Lung (tissue), 12 donors: Measurements from ENCODE around the gene FRMD3. TPM values are rescaled to one million over a fixed set of nuclear protein-coding genes. Genes with fewer than 3 reads are reported as not detected.

Experiments used
- ATAC-seq: fragments of 200-7000 bp; cut with Tn5 transposase; one replicate; pipeline ENCODE4 v1.9.1; 2020; ENCODE audit warnings: moderate number of reproducible peaks; ENCODE audit not compliant: insufficient read depth, low FRiP score
- DNase-seq, 3 donors: peaks; one replicate each; pipeline ENCODE4 v3.0.0-alpha.2; 2013 to 2017
- H3K27ac ChIP-seq, 2 donors: one replicate each; pipeline ENCODE4 v1.5.1; 2013; ENCODE audit warnings: mild to moderate bottlenecking in 2 of 2, moderate library complexity in 2 of 2, control low read depth in 1 of 2, inconsistent platforms in 1 of 2, low read depth in 1 of 2, low read length in 1 of 2
- H3K27me3 ChIP-seq, 3 donors: one replicate each; pipeline ENCODE4 v1.5.1; 2013; ENCODE audit warnings: low read length in 2 of 3; ENCODE audit not compliant: control insufficient read depth in 3 of 3, insufficient read depth in 3 of 3
- H3K36me3 ChIP-seq, 4 donors: one replicate each; pipeline ENCODE4 v1.5.1; 2013; ENCODE audit warnings: low read length in 4 of 4, mild to moderate bottlenecking in 1 of 4, moderate library complexity in 1 of 4; ENCODE audit not compliant: control insufficient read depth in 4 of 4, insufficient read depth in 4 of 4
- H3K4me1 ChIP-seq, 5 donors: one replicate each; pipeline ENCODE4 v1.5.1; 2013; ENCODE audit warnings: low read length in 5 of 5, mild to moderate bottlenecking in 2 of 5, moderate library complexity in 1 of 5; ENCODE audit not compliant: control insufficient read depth in 5 of 5, insufficient read depth in 5 of 5
- H3K4me3 ChIP-seq: one replicate; pipeline ENCODE4 v1.5.1; 2013; ENCODE audit warnings: mild to moderate bottlenecking, control low read depth, moderate library complexity
- H3K9ac ChIP-seq, 2 donors: one replicate each; pipeline ENCODE4 v1.5.1; 2013; ENCODE audit warnings: low read length in 2 of 2, control low read depth in 1 of 2; ENCODE audit not compliant: insufficient read depth in 1 of 2
- H3K9me3 ChIP-seq, 4 donors: one replicate each; pipeline ENCODE4 v1.5.1; 2013; ENCODE audit warnings: low read length in 3 of 4, mild to moderate bottlenecking in 1 of 4, moderate library complexity in 1 of 4; ENCODE audit not compliant: control insufficient read depth in 4 of 4, insufficient read depth in 3 of 4
- WGBS, 2 donors: extraction: QIAGEN DNeasy Blood & Tissue Kit; methylation state at CpG; one replicate each; pipeline ENCODE4 v1.1.7; 2013; 5-methylcytosine and 5-hydroxymethylcytosine counted together
- polyA plus RNA-seq, 2 donors: library from polyadenylated mRNA; stranded (reverse); fragments of 200-250 nt; gene quantifications; one replicate each; pipeline ENCODE4 v1.2.1, GENCODE V29; 2013
- total RNA-seq, 2 donors: library from RNA; depleted of rRNA in 1 of 2; stranded (reverse); fragments of >200 nt in 1 of 2; gene quantifications; one replicate each; pipeline ENCODE4 v1.2.1, GENCODE V29; 2014 to 2021
- TF ChIP-seq, protein P1 (sequence below): IDR thresholded peaks from 2 replicates; pipeline ENCODE4 v1.5.1; 2012; ENCODE audit warnings: mild to moderate bottlenecking; ENCODE audit errors: control extremely low read depth, extremely low read depth
- donor health status: control.
- donor health status: control.
- donor health status: Bipolar disorder and iron deficiency.
- donor health status: healthy.
- donor health status: DM: yes; HTN: yes; CAD: no.

The FRMD3 gene
- total and polyA plus RNA-seq, 4 donors: 0.75 to 3.2 (median 1.6) TPM

DNA sequence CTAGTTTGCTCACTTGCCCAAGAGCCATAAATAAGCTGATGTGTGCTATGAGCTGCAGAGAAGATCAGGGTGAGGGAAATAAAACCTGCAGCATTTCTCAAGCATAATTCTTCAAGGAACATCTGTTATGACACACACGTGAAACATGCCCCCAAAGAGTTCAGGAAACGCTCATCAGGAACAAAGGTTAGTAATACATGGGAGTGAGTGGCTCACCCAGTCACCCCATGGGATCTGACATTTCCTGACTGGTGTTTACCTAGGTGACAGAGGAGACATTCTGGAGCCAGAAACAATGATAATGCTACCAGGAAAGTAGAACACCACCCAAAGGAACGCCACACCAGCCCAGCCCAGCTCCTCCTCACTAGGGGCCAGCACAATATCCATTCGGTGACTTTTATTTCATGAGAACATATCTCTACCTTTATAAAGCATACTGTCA is 66.0 kb downstream of the FRMD3 start:
- Histone ChIP-seq H3K36me3 (no peaks in the 10 kb centered on the region), H3K9ac (no peak overlapping the region), H3K27ac (peak overlapping the region in 1 of 2 donors; percentile 59), H3K27me3 (no peaks in the 10 kb centered on the region), H3K4me1 (peaks cover 0 to 19% (median 0%) of the 10 kb centered on the region in 5 donors), H3K9me3 (no peaks in the 10 kb centered on the region), H3K4me3 (no peak overlapping the region)
- DNase-seq: no peak
- WGBS, 2 donors: 41 to 68% methylated on average over 4 of the region's 4 CpGs
- TF ChIP-seq, protein P1, sequence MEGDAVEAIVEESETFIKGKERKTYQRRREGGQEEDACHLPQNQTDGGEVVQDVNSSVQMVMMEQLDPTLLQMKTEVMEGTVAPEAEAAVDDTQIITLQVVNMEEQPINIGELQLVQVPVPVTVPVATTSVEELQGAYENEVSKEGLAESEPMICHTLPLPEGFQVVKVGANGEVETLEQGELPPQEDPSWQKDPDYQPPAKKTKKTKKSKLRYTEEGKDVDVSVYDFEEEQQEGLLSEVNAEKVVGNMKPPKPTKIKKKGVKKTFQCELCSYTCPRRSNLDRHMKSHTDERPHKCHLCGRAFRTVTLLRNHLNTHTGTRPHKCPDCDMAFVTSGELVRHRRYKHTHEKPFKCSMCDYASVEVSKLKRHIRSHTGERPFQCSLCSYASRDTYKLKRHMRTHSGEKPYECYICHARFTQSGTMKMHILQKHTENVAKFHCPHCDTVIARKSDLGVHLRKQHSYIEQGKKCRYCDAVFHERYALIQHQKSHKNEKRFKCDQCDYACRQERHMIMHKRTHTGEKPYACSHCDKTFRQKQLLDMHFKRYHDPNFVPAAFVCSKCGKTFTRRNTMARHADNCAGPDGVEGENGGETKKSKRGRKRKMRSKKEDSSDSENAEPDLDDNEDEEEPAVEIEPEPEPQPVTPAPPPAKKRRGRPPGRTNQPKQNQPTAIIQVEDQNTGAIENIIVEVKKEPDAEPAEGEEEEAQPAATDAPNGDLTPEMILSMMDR: no peak
- no peak for ATAC-seq

- 46 to 70% methylated on average over 4 of the region's 4 CpGs for WGBS, 2 donors
- TF ChIP-seq, protein P1: no peak
- Histone ChIP-seq H3K4me3 (no peak overlapping the region), H3K27me3 (no peaks in the 10 kb centered on the region), H3K36me3 (no peaks in the 10 kb centered on the region), H3K9me3 (no peaks in the 10 kb centered on the region), H3K9ac (no peak overlapping the region), H3K27ac (peak overlapping the region in 1 of 2 donors; percentile 59), H3K4me1 (peaks cover 0 to 19% (median 0%) of the 10 kb centered on the region in 5 donors)
- ATAC-seq (no peak), DNase-seq (no peak)
Observed at GRCh38 chr9:83471241-83471640, 67.0 kb downstream of the FRMD3 start.

DNA sequence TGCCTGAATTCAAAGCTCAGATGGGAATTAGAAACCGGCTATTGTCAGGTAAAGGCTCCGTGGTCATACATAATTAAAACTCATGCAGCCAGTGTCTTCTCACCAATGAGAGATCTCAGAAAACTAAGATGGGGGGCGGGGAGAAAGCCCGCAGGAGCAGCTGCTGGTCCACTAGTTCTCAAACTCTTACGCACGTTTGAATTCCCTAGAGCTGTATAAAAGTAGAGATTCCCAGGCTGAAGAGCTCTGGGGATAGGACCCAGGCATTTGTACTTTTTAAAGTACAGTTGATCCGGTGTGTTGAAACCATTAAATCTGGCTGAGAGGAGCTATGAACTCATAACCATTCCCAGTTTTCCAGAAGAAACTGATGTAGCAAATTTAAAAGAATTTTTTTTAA is 68.5 kb downstream of the FRMD3 start:
- no peak overlapping the region for H3K27ac ChIP-seq
- 86 to 90% methylated on average over 7 of the region's 7 CpGs for WGBS, 2 donors
- ATAC-seq: no peak

More for the DNA sequence above, 68.5 kb downstream of the FRMD3 start:
- DNase-seq: no peak
- no peak overlapping the region for H3K4me3 ChIP-seq
- H3K27me3 ChIP-seq: no peaks in the 10 kb centered on the region
- H3K9me3 ChIP-seq: no peaks in the 10 kb centered on the region
- TF ChIP-seq, protein P1: no peak
- peaks cover 0 to 19% (median 0%) of the 10 kb centered on the region in 5 donors for H3K4me1 ChIP-seq
- no peaks in the 10 kb centered on the region for H3K36me3 ChIP-seq
- no peak overlapping the region for H3K9ac ChIP-seq
